EH (cell line): Measurements from ENCODE around the gene UNK.

Source experiments
- DNase-seq: peaks from one replicate; pipeline ENCODE4 v3.0.0-alpha.2; 2015; ENCODE audit warnings: low read depth

UNK gene

DNA sequence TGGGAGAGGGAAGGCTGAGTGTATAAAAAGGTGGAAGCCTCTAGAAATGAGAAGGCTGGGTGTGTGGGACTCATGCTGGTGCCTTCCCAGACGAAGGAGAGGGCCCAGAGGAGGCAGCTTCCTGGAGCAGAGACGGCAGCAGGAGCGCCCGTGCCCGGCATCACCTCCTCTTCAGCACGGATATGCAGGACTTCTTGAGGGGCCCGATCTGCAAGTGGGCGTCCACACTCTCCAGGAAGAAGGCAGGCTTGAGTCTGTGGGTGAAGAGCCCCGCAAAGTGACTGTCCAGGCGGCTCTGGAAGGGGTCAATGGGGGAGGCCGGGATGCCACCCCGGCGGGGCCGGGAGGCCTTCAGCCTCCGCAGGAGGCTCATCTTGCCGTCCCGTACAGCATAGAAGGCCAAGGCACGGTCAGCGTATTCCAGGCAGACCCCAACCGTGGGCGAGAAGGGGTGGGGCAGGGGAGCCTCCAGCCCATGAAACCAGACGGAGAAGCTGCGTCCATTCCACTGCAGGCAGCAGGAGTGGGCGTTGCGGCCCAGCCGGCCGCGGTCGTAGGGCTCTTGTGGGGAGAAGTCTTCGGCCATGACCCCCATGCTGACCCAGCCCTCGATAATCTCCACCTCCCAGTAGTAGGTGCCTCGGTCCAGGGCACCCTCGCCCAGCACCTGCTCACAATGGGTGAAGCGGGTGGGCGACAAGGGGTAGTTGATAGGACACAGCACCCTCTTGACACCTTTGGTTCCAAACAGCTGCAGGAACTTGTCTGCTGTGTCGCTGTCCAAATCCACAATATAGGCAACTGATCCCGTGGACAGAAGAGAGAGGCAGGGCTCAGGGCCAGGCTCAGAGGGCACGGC, 89.9 kb downstream of the UNK start:
- DNase-seq, result no peak
